HG03342 (cell line): Measurements from ENCODE around the gene KPNA4.
"Not testable (repeated sequence)": the region's sequence is repeated elsewhere in the genome, so short reads cannot be mapped to it uniquely, and the experiment has no call there.

Experiments
- ATAC-seq: cut with Tn5 transposase; IDR thresholded peaks from one replicate; pipeline ENCODE4 v1.9.1; 2021; ENCODE audit warnings: mild to moderate bottlenecking, moderate library complexity; ENCODE audit not compliant: unreplicated experiment

The KPNA4 gene

DNA sequence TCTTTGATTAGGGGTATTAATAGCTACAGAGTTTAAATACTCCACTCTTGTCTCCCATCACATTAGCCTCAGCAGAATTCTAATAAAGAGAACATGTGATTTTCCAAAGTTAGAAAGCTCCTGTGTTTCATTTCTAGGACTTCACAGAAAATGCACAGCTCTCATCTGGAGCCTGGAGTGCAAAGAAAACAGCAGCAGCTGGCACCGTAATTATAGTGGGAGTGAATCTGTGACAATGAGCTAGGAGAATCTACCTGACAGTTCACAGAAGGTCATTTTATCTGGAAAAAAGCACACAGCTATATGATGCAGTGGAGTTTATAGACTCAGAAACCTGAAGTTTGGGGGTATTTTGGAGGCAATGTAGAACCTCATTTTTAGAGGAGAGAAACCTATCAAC lies 110.4 kb downstream of the KPNA4 start:
- no peak for ATAC-seq

- ATAC-seq: not testable (repeated sequence)
These were observed 113.1 kb downstream of the KPNA4 start for GRCh38 chr3:160452251-160452650.

DNA sequence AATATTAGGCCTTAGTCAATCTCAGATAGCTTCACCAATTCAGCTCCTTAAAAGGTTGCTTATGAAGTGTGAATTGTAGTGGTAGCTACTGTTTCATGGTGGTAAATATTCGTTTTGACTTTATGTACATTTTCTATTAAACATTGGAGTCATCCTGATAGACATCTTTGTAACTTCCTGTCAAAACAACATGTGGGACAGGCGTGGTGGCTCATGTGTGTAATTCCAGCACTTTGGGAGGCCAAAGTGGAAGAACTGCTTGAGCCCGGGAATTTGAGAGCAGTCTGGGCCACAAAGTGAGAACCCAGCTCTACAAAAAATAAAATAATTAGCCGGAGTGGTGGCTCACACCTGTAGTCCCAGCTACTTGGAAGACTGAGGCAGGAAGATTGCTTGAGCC lies 113.8 kb downstream of the KPNA4 start:
- no peak for ATAC-seq

- ATAC-seq: no peak
These were observed 114.5 kb downstream of the KPNA4 start for GRCh38 chr3:160450846-160451245.

DNA sequence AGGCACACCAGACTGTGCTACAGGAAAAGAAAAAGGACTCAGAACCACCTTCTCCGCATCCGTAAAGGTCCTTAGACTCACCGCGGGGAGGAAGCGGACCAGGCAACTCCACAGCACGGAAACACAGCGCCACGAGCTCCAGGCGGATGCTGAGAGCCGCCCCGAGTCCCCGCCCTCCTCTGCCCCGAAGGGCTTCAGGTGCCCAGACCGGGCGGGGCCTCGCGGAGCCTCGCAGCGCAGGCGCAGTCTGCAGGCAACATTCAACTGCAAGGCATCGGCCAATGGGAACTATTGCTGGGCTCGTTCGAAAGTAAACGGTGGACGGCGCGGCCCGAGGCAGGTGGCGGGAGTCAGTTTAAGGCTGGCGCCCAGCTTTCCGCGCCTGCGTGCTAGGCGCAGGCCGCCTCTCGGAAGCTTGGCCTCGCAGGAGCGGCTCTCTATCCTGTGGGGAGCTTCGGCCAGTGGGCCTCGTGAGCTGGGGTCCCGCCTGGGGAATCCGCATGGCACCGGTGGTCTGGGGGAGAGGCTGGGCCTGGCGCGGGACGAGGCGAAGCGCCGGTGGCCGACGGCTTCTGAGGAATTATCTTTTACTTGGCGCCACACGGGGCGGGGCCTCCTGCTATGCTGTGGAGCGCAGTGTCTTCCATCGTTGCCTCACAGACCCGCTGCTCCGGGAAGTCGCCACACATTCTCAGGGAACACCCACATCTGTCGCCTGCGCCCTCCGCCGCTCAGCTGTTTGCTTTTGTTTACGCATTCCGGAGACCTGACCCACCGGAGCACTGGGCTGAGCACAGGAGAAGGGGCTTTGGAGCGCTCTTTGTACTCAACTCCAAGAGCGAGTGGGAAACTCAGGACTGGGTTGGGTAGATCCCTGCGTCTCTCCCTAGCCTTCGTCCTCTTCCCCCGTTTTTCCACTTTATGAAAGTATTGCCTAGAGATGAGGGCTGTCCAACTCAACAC lies 115.5 kb downstream of the KPNA4 start, which contains the start of gene TRIM59:
Gene TRIM59, minus strand, starts transcription at position 151 of the 963 bp plus-strand sequence. CDS start 10,603 bp downstream, outside the sequence.
- peak; percentile 97 for ATAC-seq

- peak; percentile 45 for ATAC-seq
These were observed 116.3 kb downstream of the KPNA4 start for GRCh38 chr3:160448845-160449635.

- no peak for ATAC-seq
These were observed 117.8 kb downstream of the KPNA4 start for GRCh38 chr3:160447544-160447943.

DNA sequence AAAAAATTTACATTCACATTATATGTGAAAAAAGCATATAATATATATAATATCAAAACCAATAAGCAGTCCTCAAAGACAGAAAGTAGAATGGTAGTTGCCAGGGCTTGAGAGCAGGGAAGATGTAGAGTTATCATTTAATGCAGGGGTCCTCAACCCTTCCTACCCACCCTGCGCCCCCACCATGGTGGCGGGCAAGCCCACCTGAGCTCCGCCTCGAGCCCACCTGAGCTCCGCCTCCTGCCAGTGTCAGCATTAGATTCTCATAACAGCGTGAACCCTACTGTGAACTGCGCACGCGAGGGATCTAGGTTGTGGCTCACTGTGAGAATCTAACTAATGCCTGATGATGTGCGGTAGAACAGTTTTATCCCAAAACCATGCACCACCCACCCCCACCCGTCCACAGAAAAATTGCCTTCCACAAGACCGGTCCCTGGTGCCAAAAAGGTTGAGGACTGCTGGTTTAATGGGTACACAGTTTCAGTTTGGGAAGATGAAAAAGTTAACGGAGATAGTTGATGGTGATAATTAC lies 118.8 kb downstream of the KPNA4 start:
- no peak for ATAC-seq

DNA sequence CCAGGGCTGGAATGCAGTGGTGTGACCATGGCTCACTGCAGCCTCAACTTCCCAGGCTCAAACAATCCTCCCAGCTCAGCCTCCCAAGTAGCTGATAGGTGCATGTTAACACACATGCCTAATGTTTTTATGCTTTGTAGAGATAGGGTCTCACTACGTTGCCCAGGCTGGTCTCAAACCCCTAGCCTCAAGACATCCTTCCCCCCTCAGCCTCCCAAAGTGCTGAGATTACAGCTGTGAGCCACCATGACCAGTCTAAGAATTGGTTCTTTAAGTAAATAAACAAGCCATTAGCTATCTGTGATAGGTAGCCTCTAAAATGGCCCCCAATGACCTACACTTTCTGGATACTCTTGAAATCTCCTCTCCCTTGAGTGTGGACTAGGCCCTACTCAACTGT lies 119.5 kb downstream of the KPNA4 start:
- ATAC-seq: no peak
